T-helper 17 cell (primary cell): ENCODE results near the gene NRROS. TPM values are rescaled to one million over a fixed set of nuclear protein-coding genes. Genes with fewer than 3 reads are reported as not detected.
"Not testable (repeated sequence)": the region's sequence is repeated elsewhere in the genome, so short reads cannot be mapped to it uniquely, and the experiment has no call there.

Experiments used
- ATAC-seq: fragments of 150-1000 bp; cut with Tn5 transposase; 2 replicates; pipeline ENCODE4 v1.10.0; 2021; ENCODE audit warnings: mild to moderate bottlenecking, moderate library complexity
- DNase-seq, 3 donors: peaks; one replicate each; pipeline versions ENCODE4 v3.0.0 to v3.0.0-alpha.2; 2020 to 2021
- H3K9me3 ChIP-seq: one replicate; pipeline ENCODE4 v1.7.0; 2013; ENCODE audit warnings: low read length, mild to moderate bottlenecking; ENCODE audit not compliant: control insufficient read depth, poor library complexity, severe bottlenecking
- H3K27ac Mint-ChIP-seq: one replicate; pipeline ENCODE4 v1.8.0; 2022; ENCODE audit warnings: mild to moderate bottlenecking, moderate library complexity, mixed read lengths
- H3K27me3 Mint-ChIP-seq: one replicate; pipeline ENCODE4 v1.8.0; 2022; ENCODE audit warnings: mixed read lengths
- H3K36me3 Mint-ChIP-seq: one replicate; pipeline ENCODE4 v1.8.0; 2022; ENCODE audit warnings: low read depth, mixed read lengths
- H3K4me1 Mint-ChIP-seq: one replicate; pipeline ENCODE4 v1.8.0; 2022; ENCODE audit warnings: mild to moderate bottlenecking, mixed read lengths
- H3K4me3 Mint-ChIP-seq: one replicate; pipeline ENCODE4 v1.8.0; 2022; ENCODE audit warnings: mild to moderate bottlenecking, moderate library complexity, mixed read lengths
- total RNA-seq, 4 donors: library from RNA in 2 of 4; stranded (reverse) in 2 of 4; gene quantifications; one replicate each; pipeline ENCODE4 v1.2.3 and lab custom pipeline; 2022 to 2026

NRROS gene
- total RNA-seq, 2 donors from 2014 or later = 15.1 to 15.5 TPM

DNA sequence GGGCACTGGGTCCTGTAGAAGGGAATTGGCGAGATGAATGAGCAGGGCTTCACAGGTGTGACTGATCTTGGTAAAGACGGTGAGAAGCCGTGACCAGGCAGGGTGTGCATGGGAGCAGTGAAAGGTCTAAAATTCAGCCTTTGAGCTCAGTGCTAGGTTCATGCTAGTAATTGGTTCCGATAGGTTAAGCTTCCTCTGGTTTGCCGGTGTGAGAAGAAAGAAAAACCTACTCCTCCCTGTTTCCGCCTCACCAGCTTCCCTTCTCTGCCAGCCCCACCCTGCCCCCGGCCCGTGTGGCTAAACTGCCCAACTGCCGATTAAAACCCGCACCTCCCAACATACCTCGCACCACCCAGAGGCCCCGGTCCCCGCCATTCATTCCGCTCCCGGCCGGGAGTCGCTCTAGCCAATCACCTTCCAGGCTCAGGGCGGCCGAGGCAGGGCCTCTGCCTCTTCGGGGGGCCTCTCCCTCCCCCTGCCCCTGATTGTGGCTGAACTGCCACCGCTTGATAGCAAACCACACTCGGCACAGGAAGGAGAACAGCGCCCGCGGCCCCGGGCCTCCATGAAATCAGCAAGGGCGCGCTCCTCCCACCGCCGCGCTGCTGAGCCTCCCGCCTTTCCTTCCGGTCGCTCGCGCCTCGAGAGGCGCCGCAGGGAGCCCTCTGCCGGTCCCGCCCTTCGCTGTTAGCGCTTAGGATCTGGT is 7.3 kb upstream of the NRROS start:
- Mint-ChIP-seq H3K27me3 (no peaks in the 10 kb centered on the region), H3K27ac (peak overlapping the region; percentile 97), H3K4me1 (peaks cover 46% of the 10 kb centered on the region), H3K4me3 (peak overlapping the region; percentile 93), H3K36me3 (no peaks in the 10 kb centered on the region)
- peak; percentile 86 for ATAC-seq
- H3K9me3 ChIP-seq = no peaks in the 10 kb centered on the region
- peak; percentile 74 to 83 (median 78) for DNase-seq

DNA sequence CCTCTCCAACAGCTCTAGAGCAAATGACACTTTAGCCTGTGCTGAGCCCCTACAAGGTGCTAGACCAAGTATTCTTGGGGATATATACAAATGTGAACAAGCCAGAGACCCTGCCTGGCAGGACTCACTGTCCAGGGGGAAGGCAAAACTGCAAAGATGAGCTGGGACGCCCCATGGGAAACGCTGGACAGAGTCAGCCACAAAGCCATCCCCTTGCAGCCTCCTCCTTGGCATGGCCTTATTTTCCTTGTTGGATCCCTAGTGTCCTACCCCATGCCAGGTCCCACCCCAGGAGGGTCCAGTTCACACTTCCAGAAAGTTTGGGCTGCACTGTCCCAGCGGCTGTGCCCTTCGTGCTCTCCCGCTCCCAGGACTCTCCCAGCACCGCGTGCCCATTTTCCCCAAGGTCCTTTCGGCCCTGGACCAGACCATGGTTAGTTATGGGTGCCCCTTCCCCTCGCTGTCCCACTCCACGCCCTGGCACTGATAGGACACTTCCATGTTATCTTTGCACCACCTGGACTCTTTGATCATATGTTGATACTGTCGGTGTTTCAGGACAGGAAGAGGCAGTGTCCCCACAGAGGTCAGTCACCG is 5.8 kb upstream of the NRROS start:
- H3K4me1 Mint-ChIP-seq = peaks cover 55% of the 10 kb centered on the region
- H3K4me3 Mint-ChIP-seq = peak overlapping the region; percentile 93
- peak overlapping the region; percentile 97 for H3K27ac Mint-ChIP-seq
- no peaks in the 10 kb centered on the region for H3K36me3 Mint-ChIP-seq
- ATAC-seq (no peak), DNase-seq (no peak)
- no peaks in the 10 kb centered on the region for H3K27me3 Mint-ChIP-seq
- no peaks in the 10 kb centered on the region for H3K9me3 ChIP-seq

DNA sequence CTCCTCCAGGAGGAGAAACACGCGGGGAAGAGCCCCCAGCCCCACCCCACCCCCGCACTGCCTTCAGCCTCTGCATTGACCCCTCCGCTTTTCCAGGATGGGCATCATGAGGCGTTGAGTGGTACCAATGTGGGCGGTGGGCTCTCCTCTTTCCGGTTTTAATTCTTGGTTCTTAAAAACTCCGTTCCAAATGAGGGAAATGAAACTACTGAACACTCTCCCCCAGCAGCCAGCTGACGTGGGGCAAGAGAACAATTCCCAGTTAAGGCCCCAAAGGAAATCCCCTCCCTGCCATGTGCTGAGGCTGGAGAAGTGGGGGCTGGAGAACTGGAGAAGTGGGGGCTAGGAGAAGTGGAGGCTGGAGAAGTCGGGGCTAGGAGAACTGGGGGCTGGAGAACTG is 5.3 kb upstream of the NRROS start:
- peaks cover 60% of the 10 kb centered on the region for H3K4me1 Mint-ChIP-seq
- no peak overlapping the region for H3K4me3 Mint-ChIP-seq

DNA sequence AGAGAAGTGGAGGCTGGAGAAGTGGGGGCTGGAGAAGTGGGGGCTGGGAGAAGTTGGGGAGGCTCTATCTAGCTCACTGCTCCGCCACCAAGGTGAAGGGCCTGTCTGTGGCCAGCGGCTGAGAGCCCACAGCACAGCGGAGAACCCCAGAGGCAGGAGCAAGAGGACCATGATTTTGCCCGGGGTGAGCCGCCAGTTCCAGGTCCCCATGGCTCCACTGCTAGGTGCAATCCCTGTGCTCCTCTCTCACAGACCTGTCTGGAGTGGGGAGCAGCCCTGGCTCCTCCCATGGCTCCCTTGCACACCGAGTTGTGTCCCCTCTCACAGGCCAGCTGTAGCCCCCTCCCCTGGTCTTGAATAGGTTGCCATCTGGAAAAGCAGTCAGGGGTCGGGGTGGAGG is 4.7 kb upstream of the NRROS start:
- Mint-ChIP-seq H3K4me3 (no peak overlapping the region), H3K4me1 (peaks cover 60% of the 10 kb centered on the region), H3K36me3 (no peaks in the 10 kb centered on the region), H3K27me3 (no peaks in the 10 kb centered on the region), H3K27ac (peak overlapping the region; percentile 97)
- H3K9me3 ChIP-seq = no peaks in the 10 kb centered on the region
- DNase-seq (no peak), ATAC-seq (no peak)

More for the DNA sequence above, 5.3 kb upstream of the NRROS start:
- peak overlapping the region; percentile 97 for H3K27ac Mint-ChIP-seq
- ATAC-seq (no peak), DNase-seq (no peak)
- no peaks in the 10 kb centered on the region for H3K36me3 Mint-ChIP-seq
- H3K27me3 Mint-ChIP-seq = no peaks in the 10 kb centered on the region
- no peaks in the 10 kb centered on the region for H3K9me3 ChIP-seq

DNA sequence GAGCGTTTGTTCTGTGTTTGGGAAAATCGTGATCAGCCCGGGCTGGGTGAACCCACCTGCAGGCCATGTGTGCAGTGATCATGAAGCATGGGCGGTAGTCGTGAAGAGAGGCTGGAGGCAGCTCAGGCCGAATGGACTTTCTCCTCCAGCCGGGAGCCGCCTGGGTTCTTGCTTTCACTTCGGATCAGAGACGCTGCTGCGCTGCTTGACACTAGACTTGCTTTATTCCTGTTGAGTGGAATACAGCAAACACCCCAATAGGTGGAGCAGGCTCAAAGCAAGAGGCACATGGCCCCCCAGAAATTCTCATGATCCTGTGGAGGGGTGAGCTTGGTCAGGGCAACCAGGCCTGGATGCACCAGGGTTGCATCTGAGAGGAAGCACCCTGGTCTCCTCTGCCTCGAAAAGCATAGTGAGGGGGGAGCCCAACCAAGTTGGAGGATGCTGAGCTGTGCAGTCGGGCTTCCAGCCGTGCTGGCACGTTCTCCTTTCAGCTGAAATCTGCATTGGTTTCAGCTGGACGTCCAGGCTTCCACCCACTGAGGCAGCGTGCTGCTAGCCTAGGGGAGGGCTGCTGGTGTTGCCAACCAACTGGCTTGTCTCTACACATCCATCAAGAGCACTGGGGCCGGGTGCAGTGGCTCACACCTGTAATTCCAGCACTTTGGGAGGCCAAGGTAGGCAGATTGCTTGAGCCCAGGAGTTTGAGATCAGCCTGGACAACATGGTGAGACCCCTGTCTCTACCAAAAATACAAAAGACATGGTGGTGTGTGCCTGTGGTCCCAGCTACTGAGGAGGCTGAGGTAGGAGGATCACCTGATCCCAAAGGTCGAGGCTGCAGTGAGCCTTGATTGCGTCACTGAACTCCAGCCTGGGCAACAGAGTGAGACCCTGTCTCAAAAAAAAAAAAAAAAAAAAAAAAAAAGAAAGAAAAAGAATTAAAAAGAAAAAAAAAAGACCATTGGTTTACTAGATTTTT is 2.8 kb upstream of the NRROS start:
- no peaks in the 10 kb centered on the region for H3K36me3 Mint-ChIP-seq
- peak overlapping the region; percentile 97 for H3K27ac Mint-ChIP-seq
- peaks cover 58% of the 10 kb centered on the region for H3K4me1 Mint-ChIP-seq
- H3K4me3 Mint-ChIP-seq = peak overlapping the region; percentile 74
- no peaks in the 10 kb centered on the region for H3K27me3 Mint-ChIP-seq
- no peak for DNase-seq
- no peaks in the 10 kb centered on the region for H3K9me3 ChIP-seq
- no peak for ATAC-seq

DNA sequence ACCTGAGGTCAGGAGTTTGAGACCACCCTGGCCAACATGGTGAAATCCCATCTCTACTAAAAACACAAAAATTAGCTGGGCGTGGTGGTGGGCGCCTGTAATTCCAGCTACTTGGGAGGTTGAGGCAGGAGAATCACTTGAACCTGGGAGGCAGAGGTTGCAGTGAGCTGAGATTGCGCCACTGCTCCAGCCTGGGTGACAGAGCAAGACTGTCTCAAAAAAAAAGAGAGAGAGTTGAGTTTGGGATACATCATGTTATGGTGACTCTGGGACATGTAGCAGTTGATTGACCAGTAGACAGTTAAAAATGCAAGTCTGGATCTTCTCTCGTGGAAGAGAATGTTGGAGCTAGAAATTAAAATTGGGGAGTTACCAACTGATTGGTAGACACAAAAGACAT is 1.6 kb upstream of the NRROS start:
- Mint-ChIP-seq H3K27ac (peak overlapping the region; percentile 97), H3K4me3 (peak overlapping the region; percentile 75), H3K4me1 (peaks cover 61% of the 10 kb centered on the region)
- H3K36me3 Mint-ChIP-seq, H3K27me3 Mint-ChIP-seq, H3K9me3 ChIP-seq, ATAC-seq, DNase-seq: not testable (repeated sequence)

DNA sequence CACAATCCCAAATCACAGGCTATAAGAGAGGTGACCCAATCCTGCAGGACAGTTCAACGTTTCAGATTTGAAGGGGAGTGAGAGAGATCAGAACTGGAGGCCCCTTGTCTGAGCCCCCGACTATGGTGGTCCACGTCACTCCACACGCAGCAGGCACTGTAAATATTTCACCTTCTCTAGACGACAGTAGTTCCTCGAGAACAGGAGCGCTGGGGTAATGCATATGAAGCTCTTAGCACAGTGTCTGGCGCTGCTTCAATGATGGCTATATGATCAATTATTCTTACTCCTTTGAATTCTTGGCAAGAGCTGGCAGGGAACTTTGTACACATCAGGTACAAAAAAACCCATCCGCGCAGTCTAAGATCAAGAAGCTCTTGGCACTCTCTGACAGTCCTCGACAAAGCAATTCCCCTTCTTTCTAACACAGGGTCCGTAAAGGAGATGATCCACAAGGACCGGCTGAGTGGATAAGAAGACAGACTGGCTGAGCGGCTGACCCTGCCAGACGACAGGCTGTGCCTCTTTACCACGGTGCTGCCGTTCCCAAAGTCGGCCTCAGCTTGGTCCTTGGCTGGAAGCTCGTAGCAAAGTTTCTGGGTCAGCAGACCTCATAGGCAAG is 522 bp upstream of the NRROS start:
- H3K4me1 Mint-ChIP-seq = peaks cover 62% of the 10 kb centered on the region
- peaks cover 3% of the 10 kb centered on the region for H3K36me3 Mint-ChIP-seq
- no peaks in the 10 kb centered on the region for H3K9me3 ChIP-seq
- peak; percentile 14 for ATAC-seq
- no peak for DNase-seq
- H3K27me3 Mint-ChIP-seq = no peaks in the 10 kb centered on the region
- peak overlapping the region; percentile 97 for H3K27ac Mint-ChIP-seq
- H3K4me3 Mint-ChIP-seq = peak overlapping the region; percentile 95

DNA sequence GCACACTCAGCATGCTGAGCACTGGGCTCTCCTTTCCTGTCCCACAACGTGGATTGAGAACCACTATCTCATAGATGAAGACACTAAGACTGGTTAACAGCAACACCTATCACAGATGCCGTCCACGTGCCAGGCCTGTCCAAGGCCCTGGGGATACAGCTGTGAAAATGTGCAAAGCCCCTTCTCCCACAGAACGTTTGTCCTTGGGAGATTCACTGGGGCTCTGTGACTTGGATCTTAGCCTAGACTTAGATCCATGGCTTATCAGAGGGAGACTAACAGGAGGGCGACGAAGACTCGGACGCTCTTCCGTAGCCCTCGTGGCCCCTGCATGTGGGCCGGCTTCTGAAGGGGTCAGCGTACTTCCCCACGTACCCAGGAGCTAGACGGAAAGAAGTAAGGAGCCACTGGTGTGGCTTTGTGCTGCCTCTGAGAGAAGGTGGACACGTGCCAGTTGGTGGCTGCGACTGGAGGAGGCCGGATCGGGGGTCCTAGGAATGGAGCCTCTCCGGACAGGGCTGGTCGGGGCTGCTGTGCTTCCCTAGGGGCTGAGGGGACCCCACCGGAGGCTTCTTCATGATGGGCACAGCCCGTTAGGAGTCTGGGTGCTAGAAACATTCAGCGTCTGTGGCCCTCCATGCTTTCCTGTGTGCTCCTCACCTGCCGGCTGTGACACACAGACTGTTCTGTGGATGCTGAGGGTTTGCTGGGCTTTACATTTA is 964 bp downstream of the NRROS start:
- H3K4me1 Mint-ChIP-seq = peaks cover 65% of the 10 kb centered on the region
- H3K36me3 Mint-ChIP-seq = peaks cover 3% of the 10 kb centered on the region
- DNase-seq (no peak), ATAC-seq (peak; percentile 14)
- no peaks in the 10 kb centered on the region for H3K9me3 ChIP-seq
- H3K4me3 Mint-ChIP-seq = peak overlapping the region; percentile 95
- H3K27ac Mint-ChIP-seq = peak overlapping the region; percentile 97
- no peaks in the 10 kb centered on the region for H3K27me3 Mint-ChIP-seq

DNA sequence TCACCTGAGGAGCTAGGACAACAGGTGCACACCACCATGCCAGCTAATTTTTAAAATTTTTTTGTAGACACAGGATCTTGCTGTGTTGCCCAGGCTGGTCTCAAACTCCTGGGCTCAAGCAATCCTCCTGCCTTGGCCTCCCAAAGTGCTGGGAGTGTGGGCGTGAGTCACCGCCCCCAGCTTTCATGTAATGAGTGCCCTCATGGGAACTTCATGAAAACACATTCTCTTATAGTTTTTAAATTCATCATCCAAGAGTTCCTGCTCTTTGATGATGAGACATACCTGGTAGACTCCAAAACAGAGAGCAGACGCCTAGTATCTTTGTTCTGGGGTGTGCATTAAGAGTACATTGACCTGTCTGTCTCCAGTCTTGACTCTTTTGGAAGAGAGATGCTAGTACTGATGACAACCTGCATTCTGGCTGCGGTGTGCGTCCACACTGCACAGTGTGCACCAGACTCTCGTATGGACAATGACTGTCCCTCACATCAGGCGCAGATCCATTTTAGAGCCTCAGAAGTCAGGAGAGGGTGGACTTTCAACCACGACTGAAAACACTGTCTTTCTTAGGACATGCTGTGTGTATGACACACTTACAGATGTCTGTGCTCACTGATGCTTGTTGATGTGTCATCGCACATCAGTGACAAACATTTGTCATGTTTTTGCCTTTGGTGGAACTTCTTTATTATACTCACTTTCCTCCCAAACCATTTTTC is 2.0 kb downstream of the NRROS start:
- ATAC-seq (peak; percentile 22), DNase-seq (no peak)
- H3K27ac Mint-ChIP-seq = peak overlapping the region; percentile 97
- H3K4me1 Mint-ChIP-seq = peaks cover 69% of the 10 kb centered on the region
- H3K4me3 Mint-ChIP-seq = peak overlapping the region; percentile 95
- no peaks in the 10 kb centered on the region for H3K9me3 ChIP-seq
- H3K36me3 Mint-ChIP-seq = peaks cover 3% of the 10 kb centered on the region
- no peaks in the 10 kb centered on the region for H3K27me3 Mint-ChIP-seq

DNA sequence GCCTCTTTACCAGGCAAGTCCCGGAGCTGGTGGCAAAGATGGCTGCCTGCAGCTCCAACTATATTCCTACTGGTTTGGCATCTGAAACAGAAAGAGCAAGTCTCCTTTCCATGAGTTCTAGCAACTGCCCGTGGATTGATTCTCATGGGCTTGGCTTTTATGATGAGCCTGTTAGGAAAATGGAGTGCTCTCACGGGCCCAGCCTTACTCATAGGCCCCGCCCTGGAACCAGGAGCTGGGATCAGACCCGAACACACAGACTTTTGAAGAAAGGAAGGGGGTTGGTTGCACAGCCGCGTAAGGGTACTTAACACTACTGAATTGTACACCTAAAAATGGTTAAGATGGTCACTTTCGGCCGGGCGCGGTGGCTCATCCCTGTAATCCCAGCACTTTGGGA is 2.9 kb downstream of the NRROS start:
- peaks cover 3% of the 10 kb centered on the region for H3K36me3 Mint-ChIP-seq

DNA sequence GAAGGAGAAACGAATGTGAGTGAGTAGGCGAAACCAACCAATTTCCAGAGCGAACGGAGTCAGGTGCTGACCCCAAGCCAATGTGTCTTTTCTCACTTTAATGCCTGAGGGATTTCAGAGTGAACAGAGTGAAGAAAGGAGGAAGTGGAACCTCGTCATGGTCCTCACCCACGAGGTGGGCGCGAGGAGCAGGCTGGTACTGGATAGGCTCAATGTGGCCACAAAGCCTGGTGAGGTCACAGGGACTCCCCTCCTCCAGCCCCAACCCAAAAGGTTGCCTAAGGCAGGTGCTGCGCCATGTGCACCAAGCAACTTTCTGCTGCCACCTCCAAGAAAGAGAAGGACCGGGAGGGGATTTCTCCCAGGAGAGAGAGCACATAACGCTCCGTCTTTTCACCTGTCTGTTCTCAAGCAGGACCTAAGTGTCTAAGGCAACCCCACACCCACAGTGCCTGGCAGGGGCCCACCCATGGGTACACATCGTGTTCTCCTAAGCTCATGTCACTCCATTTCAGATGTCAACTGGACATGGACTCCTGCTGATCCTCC is 3.8 kb downstream of the NRROS start:
- peak; percentile 69 for ATAC-seq
- H3K27ac Mint-ChIP-seq = peak overlapping the region; percentile 97
- H3K9me3 ChIP-seq = no peaks in the 10 kb centered on the region
- H3K4me1 Mint-ChIP-seq = peaks cover 65% of the 10 kb centered on the region
- H3K27me3 Mint-ChIP-seq = no peaks in the 10 kb centered on the region
- H3K4me3 Mint-ChIP-seq = peak overlapping the region; percentile 75
- H3K36me3 Mint-ChIP-seq = peaks cover 3% of the 10 kb centered on the region
- DNase-seq = peak in 2 of 3 donors; percentile 27 to 37

More for the DNA sequence above, 2.9 kb downstream of the NRROS start:
- DNase-seq = no peak
- no peaks in the 10 kb centered on the region for H3K27me3 Mint-ChIP-seq
- H3K4me1 Mint-ChIP-seq = peaks cover 71% of the 10 kb centered on the region
- peak overlapping the region; percentile 95 for H3K4me3 Mint-ChIP-seq
- no peak for ATAC-seq
- H3K9me3 ChIP-seq = no peaks in the 10 kb centered on the region
- peak overlapping the region; percentile 97 for H3K27ac Mint-ChIP-seq
